Liver (tissue), 9 donors: ENCODE results near the gene CEP85L. TPM values are rescaled to one million over a fixed set of nuclear protein-coding genes. Genes with fewer than 3 reads are reported as not detected.

ENCODE experiments used
- DNase-seq: peaks from one replicate; pipeline ENCODE4 v3.0.0-alpha.2; 2017; ENCODE audit warnings: low spot score
- H3K27ac ChIP-seq, 2 donors: one replicate each; pipeline ENCODE4 v1.7.0; 2013; ENCODE audit warnings: inconsistent platforms in 2 of 2, low read length in 2 of 2, control low read depth in 1 of 2, low read depth in 1 of 2, mild to moderate bottlenecking in 1 of 2
- H3K27me3 ChIP-seq, 4 donors: one replicate each; pipeline versions ENCODE4 v1.6.1 to v1.7.0; 2013; ENCODE audit warnings: low read length in 3 of 4, inconsistent platforms in 1 of 4, mild to moderate bottlenecking in 1 of 4, moderate library complexity in 1 of 4; ENCODE audit not compliant: control insufficient read depth in 4 of 4, insufficient read depth in 4 of 4
- H3K36me3 ChIP-seq, 4 donors: one replicate each; pipeline versions ENCODE4 v1.6.1 to v1.7.0; 2013; ENCODE audit warnings: low read length in 3 of 4, mild to moderate bottlenecking in 3 of 4, low read depth in 1 of 4, moderate library complexity in 1 of 4; ENCODE audit not compliant: control insufficient read depth in 4 of 4, insufficient read depth in 3 of 4
- H3K4me1 ChIP-seq, 4 donors: one replicate each; pipeline versions ENCODE4 v1.6.1 to v1.7.0; 2013; ENCODE audit warnings: low read length in 3 of 4, mild to moderate bottlenecking in 3 of 4, moderate library complexity in 1 of 4; ENCODE audit not compliant: control insufficient read depth in 4 of 4, insufficient read depth in 4 of 4
- H3K4me3 ChIP-seq, 3 donors: one replicate each; pipeline versions ENCODE4 v1.6.1 to v1.7.0; 2013; ENCODE audit warnings: low read length in 3 of 3, control low read depth in 1 of 3, low read depth in 1 of 3, mild to moderate bottlenecking in 1 of 3
- H3K9ac ChIP-seq, 2 donors: one replicate each; pipeline ENCODE4 v1.7.0; 2013; ENCODE audit warnings: low read length in 2 of 2, mild to moderate bottlenecking in 2 of 2, moderate library complexity in 2 of 2, control low read depth in 1 of 2, low read depth in 1 of 2
- H3K9me3 ChIP-seq, 4 donors: one replicate each; pipeline versions ENCODE4 v1.6.1 to v1.7.0; 2013; ENCODE audit warnings: low read length in 3 of 4; ENCODE audit not compliant: control insufficient read depth in 4 of 4
- CTCF ChIP-seq: fragments of 150-350 bp; IDR thresholded peaks from 2 replicates; pipeline ENCODE4 v1.5.1; 2017; ENCODE audit warnings: improper control_type of control experiment, low read depth, low read length; ENCODE audit not compliant: missing input control
- EGR1 ChIP-seq, 2 donors: IDR thresholded peaks; 2 replicates each; pipeline ENCODE4 v1.6.1; 2016 to 2018; ENCODE audit warnings: antibody characterized with exemption in 2 of 2, low read depth in 2 of 2
- FOXA1 ChIP-seq: IDR thresholded peaks from 2 replicates; pipeline ENCODE4 v1.6.1; 2016; ENCODE audit warnings: antibody characterized with exemption
- FOXA2 ChIP-seq: IDR thresholded peaks from 2 replicates; pipeline ENCODE4 v1.6.1; 2016; ENCODE audit warnings: antibody characterized with exemption
- GABPA ChIP-seq, 2 donors: IDR thresholded peaks in 1 of 2; conservative IDR thresholded peaks in 1 of 2; 2 replicates each; pipeline ENCODE4 v1.6.1; 2016; ENCODE audit warnings: antibody characterized with exemption in 2 of 2, mild to moderate bottlenecking in 1 of 2, moderate library complexity in 1 of 2
- HNF4A ChIP-seq, 2 donors: conservative IDR thresholded peaks; 2 replicates each; pipeline ENCODE4 v1.6.1; 2016; ENCODE audit warnings: antibody characterized with exemption in 2 of 2, mild to moderate bottlenecking in 2 of 2
- HNF4G ChIP-seq: IDR thresholded peaks from 2 replicates; pipeline ENCODE4 v1.6.1; 2016; ENCODE audit warnings: antibody characterized with exemption
- JUND ChIP-seq, 2 donors: IDR thresholded peaks; 2 replicates each; pipeline ENCODE4 v1.6.1; 2016; ENCODE audit warnings: antibody characterized with exemption in 2 of 2
- NR2F2 ChIP-seq: IDR thresholded peaks from 2 replicates; pipeline ENCODE4 v1.6.1; 2016; ENCODE audit warnings: antibody characterized with exemption
- RAD21 ChIP-seq, 2 donors: IDR thresholded peaks; 2 replicates each; pipeline ENCODE4 v1.6.1; 2016; ENCODE audit warnings: antibody characterized with exemption in 2 of 2, mild to moderate bottlenecking in 2 of 2
- REST ChIP-seq: IDR thresholded peaks from 2 replicates; pipeline ENCODE4 v1.6.1; 2016; ENCODE audit warnings: antibody characterized with exemption, mild to moderate bottlenecking
- RXRA ChIP-seq, 2 donors: IDR thresholded peaks; 2 replicates each; pipeline ENCODE4 v1.6.1; 2017 to 2018; ENCODE audit warnings: antibody characterized with exemption in 2 of 2, mild to moderate bottlenecking in 1 of 2
- SP1 ChIP-seq: IDR thresholded peaks from 2 replicates; pipeline ENCODE4 v1.6.1; 2018; ENCODE audit warnings: antibody characterized with exemption, mild to moderate bottlenecking
- TAF1 ChIP-seq: conservative IDR thresholded peaks from 2 replicates; pipeline ENCODE4 v1.6.1; 2016; ENCODE audit warnings: antibody characterized with exemption, mild to moderate bottlenecking
- YY1 ChIP-seq: IDR thresholded peaks from 2 replicates; pipeline ENCODE4 v1.6.1; 2016; ENCODE audit warnings: antibody characterized with exemption, mild to moderate bottlenecking
- ZBTB33 ChIP-seq: IDR thresholded peaks from 2 replicates; pipeline ENCODE4 v1.6.1; 2016; ENCODE audit warnings: antibody characterized with exemption
- WGBS: extraction: QIAGEN DNeasy Blood & Tissue Kit; methylation state at CpG from one replicate; pipeline ENCODE4 v1.1.7; 2013; 5-methylcytosine and 5-hydroxymethylcytosine counted together
- polyA plus RNA-seq, 2 donors: library from polyadenylated mRNA; stranded (reverse) in 1 of 2; unstranded in 1 of 2; fragments of 200-250 nt in 1 of 2; fragments of >200 nt in 1 of 2; fragmentation: Nextera tagmentation in 1 of 2; extraction: Ambion mirVana in 1 of 2; gene quantifications; one replicate each; pipeline versions ENCODE4 v1.2.1 to v1.2.3, GENCODE V29; 2013 to 2015
- total RNA-seq, 2 donors: library from RNA; depleted of rRNA; stranded (reverse); fragments of >200 nt; gene quantifications; one replicate each; pipeline ENCODE4 v1.2.3, GENCODE V29; 2014
- TF ChIP-seq, protein P1 (sequence below): IDR thresholded peaks from 2 replicates; pipeline ENCODE4 v1.6.1; 2016; ENCODE audit warnings: antibody characterized with exemption
- TF ChIP-seq, protein P2 (sequence below): IDR thresholded peaks from 2 replicates; pipeline ENCODE4 v1.6.1; 2016; ENCODE audit warnings: antibody characterized with exemption
- donor health status: healthy.
- donor health status: healthy.
- donor health status: healthy.
- donor health status: healthy.
- donor health status: healthy.

The CEP85L gene
- total and polyA plus RNA-seq, 4 donors, result 0.40 to 6.4 (median 2.3) TPM

DNA sequence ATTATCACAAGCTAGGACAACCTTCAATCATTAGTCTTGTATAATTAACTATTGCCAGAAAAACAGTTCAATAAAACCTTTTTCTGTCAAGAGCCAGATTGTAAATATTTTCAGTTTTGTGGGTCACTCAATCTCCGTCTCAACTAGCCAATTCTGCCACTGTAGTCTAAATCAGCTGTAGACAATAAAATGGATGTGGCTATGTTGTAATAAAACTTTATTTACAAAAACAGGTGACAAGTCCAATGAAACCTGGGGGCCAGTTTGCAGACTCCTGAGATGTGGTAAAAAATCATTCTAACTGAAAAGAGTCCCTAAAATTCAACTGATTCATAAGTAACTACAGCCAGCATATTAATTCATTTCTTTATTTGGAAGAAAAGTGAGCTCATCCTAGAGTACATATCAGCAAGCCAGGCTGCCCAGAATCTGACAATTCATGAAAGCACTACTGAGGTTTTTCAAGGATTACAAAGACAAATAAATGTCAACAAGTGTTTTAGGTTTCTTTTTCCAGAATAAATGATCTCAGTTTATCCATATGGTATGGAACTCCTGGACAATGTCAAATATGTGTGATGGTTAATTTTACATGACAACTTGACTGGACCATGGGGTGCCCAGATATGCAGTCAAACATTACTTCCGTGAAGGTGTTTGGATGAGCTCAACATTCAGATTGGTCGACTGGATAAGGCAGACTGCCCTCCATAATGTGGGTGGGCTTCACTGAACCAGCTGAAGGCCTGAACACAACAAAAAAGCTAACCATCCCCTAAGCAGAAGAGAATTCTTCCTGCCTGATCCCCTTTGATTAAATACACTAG, 15.3 kb downstream of the CEP85L start:
- no peaks in the 10 kb centered on the region for H3K9me3 ChIP-seq
- no peaks in the 10 kb centered on the region for H3K36me3 ChIP-seq
- H3K9ac ChIP-seq, result no peak overlapping the region
- 84% methylated on average over 3 of the region's 3 CpGs for WGBS
- DNase-seq, result no peak
- TF ChIP-seq ZBTB33, result no peak
- TF ChIP-seq FOXA2, result no peak
- no peak for TF ChIP-seq GABPA (IDR thresholded peaks at IDR 0.05 in 1 of 2, conservative IDR thresholded peaks at IDR 0.05 in 1 of 2)
- TF ChIP-seq, protein P1, sequence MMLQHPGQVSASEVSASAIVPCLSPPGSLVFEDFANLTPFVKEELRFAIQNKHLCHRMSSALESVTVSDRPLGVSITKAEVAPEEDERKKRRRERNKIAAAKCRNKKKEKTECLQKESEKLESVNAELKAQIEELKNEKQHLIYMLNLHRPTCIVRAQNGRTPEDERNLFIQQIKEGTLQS, result no peak
- TF ChIP-seq TAF1, result no peak
- no peak for TF ChIP-seq RXRA (IDR thresholded peaks at IDR 0.05)
- TF ChIP-seq EGR1 (IDR thresholded peaks at IDR 0.05; ENCODE audit: low read depth in 2 of 2), result no peak
- no peak for TF ChIP-seq JUND (IDR thresholded peaks at IDR 0.05)
- TF ChIP-seq RAD21 (IDR thresholded peaks at IDR 0.05), result no peak
- TF ChIP-seq NR2F2, result no peak
- TF ChIP-seq HNF4A (conservative IDR thresholded peaks at IDR 0.05), result no peak
- TF ChIP-seq, protein P2, sequence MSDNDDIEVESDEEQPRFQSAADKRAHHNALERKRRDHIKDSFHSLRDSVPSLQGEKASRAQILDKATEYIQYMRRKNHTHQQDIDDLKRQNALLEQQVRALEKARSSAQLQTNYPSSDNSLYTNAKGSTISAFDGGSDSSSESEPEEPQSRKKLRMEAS, result no peak
- no peak for TF ChIP-seq SP1
- no peak for TF ChIP-seq FOXA1
- TF ChIP-seq HNF4G, result no peak
- no peak for TF ChIP-seq CTCF
- TF ChIP-seq YY1, result no peak
- TF ChIP-seq REST, result no peak
- no peak overlapping the region for H3K4me3 ChIP-seq
- no peaks in the 10 kb centered on the region for H3K27me3 ChIP-seq
- H3K4me1 ChIP-seq, result peaks cover 0 to 8% (median 7%) of the 10 kb centered on the region in 4 donors
- no peak overlapping the region for H3K27ac ChIP-seq
